GM19043 (cell line): ENCODE measurements around the gene KLHDC1.
"Not testable (repeated sequence)": the region's sequence is repeated elsewhere in the genome, so short reads cannot be mapped to it uniquely, and the experiment has no call there.

Experiments used
- ATAC-seq: cut with Tn5 transposase; IDR thresholded peaks from one replicate; pipeline ENCODE4 v1.9.1; 2021; ENCODE audit warnings: low read depth; ENCODE audit not compliant: unreplicated experiment

Gene KLHDC1, protein sequence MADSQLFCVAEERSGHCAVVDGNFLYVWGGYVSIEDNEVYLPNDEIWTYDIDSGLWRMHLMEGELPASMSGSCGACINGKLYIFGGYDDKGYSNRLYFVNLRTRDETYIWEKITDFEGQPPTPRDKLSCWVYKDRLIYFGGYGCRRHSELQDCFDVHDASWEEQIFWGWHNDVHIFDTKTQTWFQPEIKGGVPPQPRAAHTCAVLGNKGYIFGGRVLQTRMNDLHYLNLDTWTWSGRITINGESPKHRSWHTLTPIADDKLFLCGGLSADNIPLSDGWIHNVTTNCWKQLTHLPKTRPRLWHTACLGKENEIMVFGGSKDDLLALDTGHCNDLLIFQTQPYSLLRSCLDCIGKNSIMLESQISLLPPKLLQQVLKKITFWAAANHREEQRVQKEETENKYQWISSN

GRCh38 chr14:49692811-49693734 lies at the start of gene KLHDC1:
TSS of gene KLHDC1 (plus strand) at chr14:49693120. CDS start at chr14:49693195, 75 bp downstream.
- peak; percentile 57 for ATAC-seq

DNA sequence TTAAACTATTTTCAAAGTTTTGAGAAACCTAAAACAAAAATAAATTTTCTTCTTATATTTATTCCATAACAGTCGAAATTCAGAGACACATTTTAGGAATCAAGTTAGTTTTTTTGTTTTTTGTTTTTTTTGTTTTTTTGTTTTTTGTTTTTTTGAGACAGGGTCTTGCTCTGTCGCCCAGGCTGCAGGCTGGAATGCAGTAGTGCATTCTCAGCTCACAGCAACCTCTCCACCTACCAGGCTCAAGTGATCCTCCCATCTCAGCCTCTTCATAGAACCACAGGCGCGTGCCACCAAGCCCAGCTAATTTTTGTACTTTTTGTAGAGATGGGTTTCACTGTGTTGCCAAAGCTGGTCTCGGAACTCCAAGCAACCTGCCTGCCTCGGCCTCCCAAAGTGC lies 39.4 kb upstream of the KLHDC1 start:
- no peak for ATAC-seq

- ATAC-seq, result no peak
Observed at GRCh38 chr14:49654511-49654910, 38.4 kb upstream of the KLHDC1 start.

GRCh38 chr14:49657500-49657899 lies 35.4 kb upstream of the KLHDC1 start:
- not testable (repeated sequence) for ATAC-seq

DNA sequence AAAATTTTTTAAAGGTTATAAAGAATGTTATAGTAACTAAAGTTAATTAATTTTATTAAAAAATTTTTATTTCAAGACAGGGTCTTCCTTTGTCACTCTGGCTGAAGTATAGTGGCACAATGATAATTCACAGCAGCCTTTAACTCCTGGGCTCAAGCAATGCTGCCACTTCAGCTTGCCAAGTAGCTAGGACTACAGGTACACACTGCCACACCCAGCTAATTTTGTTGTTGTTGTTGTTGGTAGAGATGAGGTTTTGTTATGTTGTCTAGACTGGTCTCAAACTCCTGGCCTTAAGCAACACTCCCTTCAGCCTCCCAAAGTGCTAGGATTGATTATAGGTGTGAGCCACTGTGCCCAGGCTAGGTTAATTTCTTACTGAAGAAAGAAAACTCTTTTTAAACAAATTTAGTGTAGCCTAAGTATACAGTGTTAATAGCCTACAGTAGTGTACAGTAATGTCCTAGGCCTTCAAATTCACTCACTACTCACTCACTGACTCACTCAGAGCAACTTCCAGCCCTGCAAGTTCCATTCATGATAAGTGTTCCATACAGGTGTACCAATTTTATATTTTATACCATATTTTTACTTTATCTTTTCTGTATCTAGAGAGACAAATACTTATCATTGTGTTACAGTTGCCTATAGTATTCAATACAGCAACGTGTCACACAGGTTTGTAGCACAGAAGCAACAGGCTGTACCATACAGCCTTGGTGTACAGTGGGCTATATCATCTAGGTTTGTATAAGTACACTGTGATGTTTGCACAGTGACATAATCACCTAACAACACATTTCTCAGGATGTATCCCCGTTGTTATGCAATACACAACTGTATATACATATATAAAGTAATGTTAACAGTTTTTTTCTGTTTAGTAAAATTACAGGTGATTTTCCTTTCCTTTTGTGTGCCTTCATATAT lies 33.1 kb upstream of the KLHDC1 start:
- no peak for ATAC-seq

DNA sequence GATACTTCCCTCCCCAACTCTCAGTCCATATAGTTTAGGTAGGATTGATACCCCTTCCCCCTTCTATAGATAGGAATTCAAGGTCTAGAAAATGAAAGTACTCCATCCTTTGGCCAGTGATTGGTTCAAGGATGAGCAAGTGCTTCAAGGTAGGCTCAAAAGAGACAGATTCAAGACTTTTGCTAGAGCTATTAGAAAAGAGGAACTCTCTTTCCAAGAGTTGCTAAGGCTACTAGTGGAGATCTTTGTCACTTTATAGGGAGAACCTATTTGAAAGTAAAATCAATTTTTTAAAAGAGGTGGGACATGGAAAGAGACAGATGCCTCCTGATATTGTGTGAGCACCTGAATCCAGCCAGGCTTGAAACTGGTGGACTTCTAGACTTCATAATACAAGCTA lies 22.4 kb upstream of the KLHDC1 start:
- ATAC-seq, result no peak

DNA sequence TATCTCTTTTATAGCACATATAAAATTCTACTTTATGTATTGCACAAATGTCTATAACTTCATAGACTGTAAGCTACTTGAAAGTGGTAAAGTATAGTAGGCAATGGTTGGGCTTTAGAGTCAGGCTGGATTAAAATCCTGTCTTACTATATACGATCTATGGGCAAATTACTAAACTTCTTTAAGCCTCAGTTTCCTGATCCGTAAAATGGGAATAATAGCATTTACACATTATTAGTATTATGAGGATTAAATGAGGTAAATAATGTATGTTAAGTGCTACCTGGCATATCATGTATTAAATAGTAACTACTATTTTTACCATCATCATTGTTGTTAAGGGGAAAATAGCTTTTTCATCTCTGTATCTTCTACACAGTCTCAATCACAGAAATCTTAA lies 19.3 kb upstream of the KLHDC1 start:
- no peak for ATAC-seq

DNA sequence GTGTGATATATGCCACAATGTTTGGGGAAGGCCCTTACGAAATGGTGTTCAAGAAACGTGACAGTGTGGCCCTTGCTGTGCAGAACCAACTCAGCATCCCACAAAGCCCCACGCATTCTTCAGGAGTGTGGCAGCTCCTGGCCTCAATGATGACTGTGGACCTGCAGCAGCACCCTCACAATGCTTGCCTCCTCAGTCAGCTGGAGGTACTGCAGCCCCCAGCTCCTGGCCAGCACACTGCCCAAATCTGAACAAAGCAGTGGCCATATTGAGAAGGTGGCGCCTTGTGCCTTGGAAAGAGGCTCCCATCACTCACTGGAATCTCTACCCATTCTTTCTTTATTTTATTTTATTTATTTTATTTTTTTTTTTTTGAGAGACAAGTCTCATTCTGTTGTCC lies 15.3 kb upstream of the KLHDC1 start:
- no peak for ATAC-seq

- ATAC-seq, result no peak
Observed at GRCh38 chr14:49679271-49679670, 13.6 kb upstream of the KLHDC1 start.

DNA sequence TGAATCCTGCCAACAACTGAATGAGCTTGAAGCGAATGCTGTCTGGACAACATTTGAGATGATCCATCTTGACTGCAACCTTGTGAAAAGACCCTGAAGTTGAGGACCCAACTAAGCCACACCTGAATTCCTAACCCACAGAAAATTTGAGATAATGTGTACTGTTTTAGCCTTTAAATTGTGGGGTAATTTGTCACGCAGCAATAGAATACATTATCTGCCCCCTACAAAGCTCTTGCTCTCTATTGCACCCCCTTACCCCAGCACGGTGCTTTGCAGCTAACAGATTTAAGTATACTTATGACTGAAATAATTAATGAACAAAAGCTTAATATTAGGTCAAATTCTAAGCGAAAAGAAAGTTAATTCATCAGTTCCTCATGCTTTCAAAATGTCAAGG lies 6.5 kb upstream of the KLHDC1 start:
- no peak for ATAC-seq

GRCh38 chr14:49687942-49688700 lies 4.8 kb upstream of the KLHDC1 start, which contains the start of gene POLE2:
TSS of gene POLE2 (minus strand) at chr14:49688214. CDS start at chr14:49688203, 11 bp downstream.
- peak; percentile 74 for ATAC-seq

GRCh38 chr14:49688701-49689030 lies 4.3 kb upstream of the KLHDC1 start:
- no peak for ATAC-seq

GRCh38 chr14:49691031-49691430 lies 1.9 kb upstream of the KLHDC1 start:
- no peak for ATAC-seq

DNA sequence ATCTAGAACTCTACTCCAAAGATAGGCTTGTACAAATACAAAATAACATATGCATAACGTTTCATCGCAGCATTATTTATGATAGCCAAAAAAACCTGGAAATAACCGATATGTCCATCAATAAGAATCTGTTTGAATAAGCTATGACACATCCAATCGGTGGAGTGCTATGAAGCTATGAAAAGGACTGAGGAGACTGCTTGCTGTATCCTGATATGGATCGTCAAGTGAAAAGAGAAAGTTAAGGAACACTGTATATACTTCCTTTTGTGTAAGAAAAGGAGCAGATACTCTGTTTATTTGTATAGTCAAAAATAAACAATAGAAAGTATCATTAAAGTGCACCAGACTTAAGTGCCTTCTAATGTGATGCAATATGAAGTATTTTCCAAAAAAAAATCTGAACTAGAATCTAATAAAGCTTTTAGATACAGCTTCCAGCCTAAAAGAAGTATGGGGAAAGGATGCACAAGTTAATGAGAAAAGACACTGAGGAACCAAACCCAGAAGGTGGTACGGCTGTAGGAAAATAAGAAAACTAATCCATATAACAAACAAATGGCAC lies 645 bp upstream of the KLHDC1 start:
- ATAC-seq, result no peak

DNA sequence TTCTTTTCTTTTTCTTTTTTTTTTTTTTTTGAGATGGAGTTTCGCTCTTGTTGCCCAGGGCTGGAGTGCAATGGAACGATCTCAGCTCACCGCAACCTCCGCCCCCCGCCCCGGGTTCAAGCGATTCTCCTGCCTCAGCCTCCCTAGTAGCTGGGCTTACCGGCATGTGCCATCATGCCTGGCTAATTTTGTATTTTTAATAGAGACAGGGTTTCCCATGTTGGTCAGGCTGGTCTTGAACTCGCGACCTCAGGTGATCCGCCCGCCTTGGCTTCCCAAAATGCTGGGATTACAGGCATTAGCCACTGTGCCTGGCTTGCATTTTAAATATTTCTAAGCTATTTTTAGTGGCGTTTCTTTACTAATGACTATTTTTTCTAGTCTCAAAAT lies 810 bp downstream of the KLHDC1 start:
- not testable (repeated sequence) for ATAC-seq

GRCh38 chr14:49702725-49703124 lies 9.8 kb downstream of the KLHDC1 start:
- no peak for ATAC-seq

DNA sequence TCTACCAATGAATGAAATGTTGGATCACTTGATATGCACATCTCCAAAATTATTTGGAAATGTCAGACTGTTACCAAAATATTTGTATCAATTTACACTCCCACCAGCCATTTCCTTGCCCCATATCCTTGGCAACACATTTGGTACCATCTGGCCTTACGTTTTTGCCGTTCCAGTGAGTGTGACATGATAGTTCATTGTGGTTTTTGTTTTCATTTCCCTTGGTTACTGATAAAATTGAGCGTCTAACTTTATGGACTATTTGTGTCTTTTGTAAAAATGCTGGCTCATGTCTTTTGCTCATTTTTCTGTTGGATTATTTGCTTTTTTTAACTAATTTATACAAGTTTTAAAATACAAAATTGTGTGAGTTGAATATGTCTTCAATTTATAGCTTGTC lies 11.0 kb downstream of the KLHDC1 start:
- no peak for ATAC-seq

DNA sequence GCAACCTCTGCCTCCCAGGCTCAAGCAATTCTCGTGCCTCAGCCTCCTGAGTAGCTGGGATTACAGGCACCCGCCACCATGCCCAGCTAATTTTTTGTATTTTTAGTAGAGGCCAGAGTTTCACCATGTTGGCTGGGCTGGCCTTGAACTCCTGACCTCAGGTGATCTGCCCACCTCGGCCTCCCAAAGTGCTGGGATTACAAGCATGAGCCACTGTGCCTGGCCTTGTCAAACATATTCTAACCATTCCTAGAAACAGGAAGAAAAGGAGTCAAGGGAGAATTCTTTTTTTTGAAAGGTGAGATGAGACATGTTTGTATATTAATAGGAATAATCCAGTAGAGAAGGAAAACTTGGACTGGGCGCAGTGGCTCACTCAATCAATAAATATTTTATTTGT lies 11.6 kb downstream of the KLHDC1 start:
- not testable (repeated sequence) for ATAC-seq

- not testable (repeated sequence) for ATAC-seq
Observed at GRCh38 chr14:49710993-49711392, 18.1 kb downstream of the KLHDC1 start.
